ENCODE data around the gene SGF29. TPM values are rescaled to one million over a fixed set of nuclear protein-coding genes. Genes with fewer than 3 reads are reported as not detected.

The SGF29 gene
- total RNA-seq, 3 donors from 2014 or later = 28.5 to 35.8 (median 28.8) TPM

DNA sequence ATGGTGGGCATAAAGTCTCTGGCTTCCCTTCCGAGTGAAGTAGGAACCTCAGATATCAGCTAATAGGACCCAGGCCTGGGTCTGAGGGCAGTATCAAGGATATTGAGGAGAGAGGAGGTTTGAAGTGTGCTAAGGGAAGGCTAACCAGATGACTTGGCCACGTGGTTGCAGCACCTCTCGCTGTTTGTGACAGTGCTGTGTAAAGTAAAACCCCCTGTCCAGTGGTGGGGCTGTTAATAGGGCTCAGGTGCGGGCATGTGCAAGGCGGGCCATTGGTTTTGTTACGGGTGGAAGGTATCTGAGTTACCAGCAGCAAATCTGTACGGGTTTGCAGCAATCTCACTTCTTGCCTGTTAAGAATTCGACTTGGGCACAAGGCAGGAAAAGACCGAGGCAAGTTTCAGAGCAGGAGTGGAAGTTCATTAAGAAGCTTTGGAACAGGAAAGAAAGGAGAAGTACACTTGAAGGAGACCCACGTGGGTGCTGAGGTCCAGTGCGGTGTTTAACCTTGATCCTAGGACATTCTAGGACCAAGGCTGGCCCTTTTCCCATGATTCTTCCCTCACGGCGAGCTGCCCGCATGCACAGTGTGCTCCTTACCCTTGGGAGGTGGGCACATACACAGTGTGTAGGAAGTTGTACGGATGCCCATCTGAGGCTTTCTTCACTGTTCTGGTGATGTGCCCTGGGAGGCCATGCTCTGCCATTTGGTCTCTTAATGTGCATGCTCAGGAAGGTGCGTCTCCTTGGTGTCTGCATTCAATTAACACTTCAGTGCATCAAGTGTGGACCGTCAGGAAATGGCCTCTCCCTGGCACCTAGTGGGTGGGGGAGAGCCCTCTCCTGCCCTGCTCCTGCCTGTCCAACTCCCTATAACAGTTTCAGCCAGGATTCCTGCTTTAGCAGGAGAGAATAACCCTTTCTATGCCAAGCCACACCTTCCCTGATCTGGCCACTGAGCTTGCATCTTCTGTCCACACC lies 20.3 kb downstream of the SGF29 start:
- intact Hi-C loops (cut with DNase I; ENCODE audit: low total_unique reads) = no loop called here
- Histone ChIP-seq H3K4me1 (no peaks in the 10 kb centered on the region), H3K27me3 (no peaks in the 10 kb centered on the region), H3K27ac (peak overlapping the region in 1 of 2 donors; percentile 61), H3K9me3 (no peaks in the 10 kb centered on the region), H3K4me3 (no peak overlapping the region), H3K36me3 (no peaks in the 10 kb centered on the region)
- DNase-seq (ENCODE audit: low spot score in 2 of 2) = no peak
- TF ChIP-seq CTCF (IDR thresholded peaks at IDR 0.05) (no peak), POLR2AphosphoS5 (IDR thresholded peaks at IDR 0.05) (no peak), POLR2A (IDR thresholded peaks at IDR 0.05) (no peak)

DNA sequence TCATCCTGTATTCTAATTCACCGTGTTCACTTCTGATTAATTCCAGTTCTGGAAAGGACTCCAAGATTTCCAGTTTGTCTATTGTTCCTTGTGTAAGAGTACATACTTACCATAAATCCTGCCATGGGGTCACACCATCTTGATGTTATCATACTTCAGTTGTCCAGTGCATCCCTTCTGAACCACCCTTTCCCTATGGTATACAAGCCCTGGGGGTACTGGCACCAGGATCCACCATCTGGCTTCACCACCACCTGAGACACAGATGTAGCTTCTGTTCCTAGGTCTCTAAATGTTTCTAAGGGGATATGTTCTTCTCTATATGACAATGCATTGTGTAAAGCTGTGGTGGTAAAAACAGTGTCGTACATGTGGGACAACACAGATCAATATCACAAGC lies 21.2 kb downstream of the SGF29 start:
- H3K36me3 ChIP-seq = no peaks in the 10 kb centered on the region
- H3K27me3 ChIP-seq = no peaks in the 10 kb centered on the region
- no peak overlapping the region for H3K27ac ChIP-seq
- intact Hi-C loops (cut with DNase I; ENCODE audit: low total_unique reads) = no loop called here
- no peak for DNase-seq (ENCODE audit: low spot score in 2 of 2)
- TF ChIP-seq CTCF (IDR thresholded peaks at IDR 0.05) = no peak
- no peak for TF ChIP-seq POLR2AphosphoS5 (IDR thresholded peaks at IDR 0.05)
- TF ChIP-seq POLR2A (IDR thresholded peaks at IDR 0.05) = no peak
- H3K9me3 ChIP-seq = no peaks in the 10 kb centered on the region
- no peak overlapping the region for H3K4me3 ChIP-seq
- H3K4me1 ChIP-seq = no peaks in the 10 kb centered on the region

DNA sequence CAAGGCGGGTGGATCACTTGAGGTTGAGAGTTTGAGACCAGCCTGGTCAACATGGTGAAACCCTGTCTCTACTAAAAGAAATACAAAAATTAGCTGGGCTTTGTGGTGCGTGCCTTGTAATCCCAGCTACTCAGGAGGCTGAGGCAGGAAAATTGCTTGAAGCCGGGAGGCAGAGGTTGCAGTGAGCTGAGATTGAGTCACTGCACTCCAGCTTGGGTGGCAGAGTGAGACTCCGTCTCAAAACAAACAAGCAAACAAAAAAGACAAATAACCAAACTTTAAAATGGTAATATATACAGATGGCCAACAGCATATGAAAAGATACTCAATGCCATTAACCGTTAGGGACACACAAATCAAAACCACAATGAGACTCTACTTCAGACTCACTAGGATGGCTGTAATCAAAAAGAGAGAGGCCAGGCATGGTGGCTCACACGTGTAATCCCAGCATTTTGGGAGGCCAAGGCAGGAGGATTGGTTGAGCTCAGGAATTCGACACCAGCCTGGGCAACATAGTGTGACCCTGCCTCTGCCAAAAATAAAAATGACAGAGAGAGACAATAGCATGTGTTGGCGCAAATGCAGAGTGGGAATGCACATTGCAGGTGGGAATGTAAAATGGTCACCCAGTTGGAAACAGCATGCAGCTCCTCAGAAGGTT lies 21.9 kb downstream of the SGF29 start:
- H3K4me1 ChIP-seq = no peaks in the 10 kb centered on the region
- no peak for DNase-seq (ENCODE audit: low spot score in 2 of 2)
- no peaks in the 10 kb centered on the region for H3K9me3 ChIP-seq
- no peaks in the 10 kb centered on the region for H3K36me3 ChIP-seq
- intact Hi-C loops (cut with DNase I; ENCODE audit: low total_unique reads) = no loop called here
- TF ChIP-seq CTCF (IDR thresholded peaks at IDR 0.05) (no peak), POLR2AphosphoS5 (IDR thresholded peaks at IDR 0.05) (no peak), POLR2A (IDR thresholded peaks at IDR 0.05) (no peak)
- H3K27me3 ChIP-seq = no peaks in the 10 kb centered on the region
- no peak overlapping the region for H3K27ac ChIP-seq
- H3K4me3 ChIP-seq = no peak overlapping the region

GRCh38 chr16:28580726-28581315 lies 27.1 kb downstream of the SGF29 start:
- DNase-seq (ENCODE audit: low spot score in 2 of 2) = no peak
- Histone ChIP-seq H3K27me3 (no peaks in the 10 kb centered on the region), H3K36me3 (peaks cover 4% of the 10 kb centered on the region), H3K4me1 (no peaks in the 10 kb centered on the region), H3K9me3 (no peaks in the 10 kb centered on the region), H3K27ac (no peak overlapping the region), H3K4me3 (no peak overlapping the region)
- TF ChIP-seq POLR2AphosphoS5 (IDR thresholded peaks at IDR 0.05) (no peak), POLR2A (IDR thresholded peaks at IDR 0.05) (no peak), CTCF (IDR thresholded peaks at IDR 0.05) (no peak)
- intact Hi-C loops (cut with DNase I; ENCODE audit: low total_unique reads) = no loop called here

All from breast epithelium (tissue), 4 donors.